GM08714 (cell line): ENCODE data around the gene THADA.

Source experiments
- H3K4me3 ChIP-seq: fragments of 200-500 bp; sonication (Bioruptor generic); 2 replicates; pipeline ENCODE4 v1.5.1; 2014; ENCODE audit warnings: mild to moderate bottlenecking, low read length, inconsistent platforms
- ZNF274 ChIP-seq: IDR thresholded peaks from 2 replicates; pipeline ENCODE4 v1.6.1; 2012; ENCODE audit warnings: mild to moderate bottlenecking, low read depth, low read length

THADA gene

DNA sequence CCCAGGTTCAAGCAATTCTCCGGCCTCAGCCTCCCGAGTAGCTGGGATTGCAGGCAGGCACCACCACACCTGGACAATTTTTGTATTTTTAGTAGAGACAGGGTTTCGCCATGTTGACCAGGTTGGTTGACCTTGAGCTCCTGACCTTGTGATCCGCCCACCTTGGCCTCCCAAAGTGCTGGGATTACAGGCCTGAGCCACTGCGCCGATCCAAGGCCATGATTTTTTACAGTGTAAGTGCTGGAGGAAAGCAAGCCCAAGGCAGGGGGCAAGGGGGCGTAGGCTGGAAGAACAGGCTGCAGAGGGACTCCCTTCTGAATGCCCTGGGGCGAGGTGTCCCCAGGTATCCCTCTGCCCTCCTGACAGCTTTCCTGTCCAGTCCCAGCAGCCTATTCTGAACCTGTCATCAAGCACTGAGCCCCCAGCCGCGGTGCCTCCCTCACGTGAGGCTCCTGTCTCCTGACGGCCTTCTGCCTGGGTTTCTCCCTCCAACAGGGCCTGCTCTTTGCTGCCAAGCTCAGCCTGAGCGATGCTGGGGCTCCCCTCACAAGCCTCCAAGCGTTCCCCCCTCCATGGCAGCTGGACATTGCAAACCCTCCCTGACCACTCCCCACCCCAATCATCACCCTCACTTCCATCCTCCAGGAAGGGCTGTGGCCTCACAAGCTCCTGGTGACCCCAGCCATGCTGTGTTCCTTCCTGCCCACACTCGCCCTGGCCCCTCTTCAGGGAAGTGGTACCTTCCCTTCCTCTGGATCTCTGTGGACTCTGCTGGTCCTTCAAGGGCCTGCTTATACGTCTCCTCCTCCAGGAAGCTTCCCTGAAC is 407.1 kb downstream of the THADA start:
- no peak overlapping the region for H3K4me3 ChIP-seq
- no peak for TF ChIP-seq ZNF274

DNA sequence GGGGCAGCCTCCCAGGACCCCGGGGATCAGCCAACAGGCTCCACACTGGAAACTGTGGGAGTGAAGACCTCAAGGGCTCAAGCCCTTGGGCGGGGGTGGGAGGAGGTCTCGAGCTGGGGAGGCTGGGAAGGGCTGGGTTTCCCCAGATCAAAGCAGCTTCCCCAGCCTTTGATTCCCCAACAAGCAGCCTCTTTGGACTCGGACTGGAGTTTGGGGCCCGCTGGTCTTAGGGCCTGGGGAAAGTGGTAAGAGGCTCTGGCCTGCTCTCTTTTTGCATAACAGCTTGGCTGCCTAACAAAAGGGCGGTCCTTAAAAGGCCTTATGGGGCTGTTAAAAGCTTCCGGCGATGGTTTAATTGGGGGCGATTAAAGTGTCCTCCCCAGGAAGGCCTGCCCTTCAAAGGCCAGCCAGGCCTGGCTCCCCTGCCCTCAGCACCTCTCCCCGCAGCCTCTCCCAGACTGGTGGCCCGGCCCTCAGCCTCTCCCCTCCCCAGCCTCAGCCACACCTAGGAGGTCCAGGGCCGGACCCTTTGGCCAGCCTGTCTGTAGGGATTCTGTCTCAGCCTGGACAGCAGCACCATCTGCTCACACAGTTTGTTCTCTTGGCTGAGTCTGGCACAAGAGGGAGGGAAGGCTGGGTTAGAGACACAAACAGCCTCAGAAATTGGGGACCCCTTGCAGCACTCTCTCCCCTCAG is 409.0 kb downstream of the THADA start:
- TF ChIP-seq ZNF274, result no peak
- H3K4me3 ChIP-seq, result no peak overlapping the region

DNA sequence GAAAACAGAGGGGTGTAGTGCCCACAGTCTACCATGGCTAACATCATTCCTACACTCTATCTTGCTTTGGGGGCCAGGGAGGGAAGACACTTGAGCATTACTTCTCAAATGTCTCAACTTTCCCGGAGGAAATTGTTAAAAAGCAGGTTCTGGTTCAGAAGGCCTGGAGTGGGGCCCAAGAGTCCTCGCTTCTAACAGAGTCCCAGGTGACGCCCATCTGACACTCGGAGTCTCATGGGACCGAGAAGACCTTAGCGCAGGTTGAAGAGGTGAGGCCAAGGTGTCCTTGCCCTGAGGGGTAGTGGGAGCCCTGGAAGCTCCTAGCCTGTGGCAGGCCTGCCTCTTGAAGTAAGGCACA is 409.5 kb downstream of the THADA start:
- H3K4me3 ChIP-seq, result no peak overlapping the region
- TF ChIP-seq ZNF274, result no peak

DNA sequence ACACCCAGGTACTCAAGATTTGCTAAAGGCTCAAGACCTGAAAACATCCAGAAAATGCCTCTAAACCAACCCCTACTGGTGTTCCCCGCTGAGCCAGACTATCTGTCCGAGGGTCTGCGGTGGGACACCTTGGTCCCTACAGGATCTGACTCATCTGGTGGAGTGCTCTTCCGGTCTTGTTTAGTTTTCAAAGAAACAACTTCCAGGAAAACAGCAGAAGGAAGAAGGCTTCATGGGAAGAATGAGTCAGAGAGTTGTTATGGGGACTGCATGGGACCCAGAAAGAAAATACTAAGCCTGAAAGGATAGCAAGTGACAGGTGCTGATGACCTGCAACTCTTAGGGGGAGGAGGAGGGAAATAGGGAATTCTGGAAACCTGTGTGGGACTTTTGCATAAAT is 410.7 kb downstream of the THADA start:
- no peak overlapping the region for H3K4me3 ChIP-seq
- TF ChIP-seq ZNF274, result no peak

DNA sequence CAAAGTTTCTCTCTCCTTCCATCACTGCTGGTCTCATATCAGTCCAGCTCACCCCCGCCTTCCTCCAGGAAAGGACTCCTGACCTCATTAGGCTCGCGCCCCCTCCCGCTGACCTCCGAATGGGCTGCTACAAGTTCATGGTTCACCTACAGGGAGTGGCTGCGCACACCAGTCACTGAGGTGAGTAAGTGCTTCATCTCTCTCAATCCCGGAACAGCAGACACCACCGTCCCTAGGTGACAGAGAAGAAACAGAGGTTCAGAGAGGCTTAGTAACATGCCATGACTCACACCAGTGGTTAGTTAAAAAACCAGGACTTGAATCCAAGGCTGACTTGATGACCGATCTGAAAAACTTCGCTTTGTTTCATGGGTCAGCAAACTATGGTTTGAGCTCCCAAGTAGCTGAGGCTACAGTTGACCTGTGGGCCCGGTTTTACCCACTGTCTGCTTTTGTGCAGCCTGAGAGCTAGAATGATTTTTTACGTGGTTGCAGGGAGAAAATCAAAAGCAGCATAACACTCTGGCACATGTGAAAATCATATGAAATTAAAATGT is 411.4 kb downstream of the THADA start:
- no peak overlapping the region for H3K4me3 ChIP-seq
- no peak for TF ChIP-seq ZNF274

DNA sequence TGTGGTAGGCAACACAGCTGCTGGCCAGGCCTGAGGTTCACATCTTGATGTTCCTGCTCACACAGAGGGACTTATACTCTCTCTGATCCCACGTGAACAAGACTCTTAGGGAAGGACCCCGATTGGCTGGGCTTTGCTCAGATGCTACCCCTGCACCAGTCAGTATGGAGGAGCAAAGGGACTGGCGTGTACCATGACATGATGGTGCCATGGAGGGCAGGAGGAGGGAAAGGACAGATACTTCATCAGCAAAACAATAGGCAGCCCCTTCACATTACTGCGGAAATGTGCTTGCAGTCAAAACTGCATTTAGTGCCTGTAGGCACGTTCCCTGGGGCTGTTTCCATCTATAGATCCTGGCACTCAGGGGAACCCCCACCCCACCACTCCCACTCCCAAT is 412.1 kb downstream of the THADA start:
- H3K4me3 ChIP-seq, result no peak overlapping the region
- no peak for TF ChIP-seq ZNF274

DNA sequence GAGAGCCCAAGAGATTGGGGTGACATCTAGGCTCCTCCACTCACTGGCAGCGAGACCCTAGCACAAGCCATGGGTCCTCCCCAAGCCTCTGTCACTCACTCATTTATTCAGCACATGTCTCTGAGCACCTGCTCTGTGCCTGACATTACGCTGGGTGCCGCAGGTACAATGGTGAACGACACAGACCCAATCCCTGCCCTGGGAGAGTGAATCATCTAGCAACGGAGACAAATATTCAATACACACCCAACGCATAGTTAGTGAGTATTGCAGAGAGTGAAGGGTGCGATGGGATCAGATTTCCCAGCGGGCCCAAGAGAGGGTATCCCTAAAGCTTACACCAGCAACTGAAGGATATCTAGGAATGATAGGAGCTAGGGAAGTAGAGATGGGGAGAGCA is 414.9 kb downstream of the THADA start:
- H3K4me3 ChIP-seq, result no peak overlapping the region
- TF ChIP-seq ZNF274, result no peak
